Transverse colon (tissue), 3 donors: ENCODE results near the gene GMFB.

Experiments used
- EP300 ChIP-seq: sonication (generic); formaldehyde crosslinking; IDR thresholded peaks from one replicate; pipeline ENCODE4 v1.6.1; 2017; ENCODE audit warnings: antibody characterized with exemption, low read depth
- POLR2A ChIP-seq: fragments of 450-650 bp; IDR thresholded peaks from one replicate; pipeline ENCODE4 v1.6.1; 2016; ENCODE audit warnings: antibody characterized with exemption, mild to moderate bottlenecking, moderate library complexity
- TF ChIP-seq, protein P1 (sequence below), 5 experiments: fragments of 200-600 bp in 3 of 5; fragments of 450-650 bp in 2 of 5; sonication (generic) in 3 of 5; IDR thresholded peaks; 1 replicate in 2 of 5; 2 replicates in 3 of 5; pipeline ENCODE4 v1.5.1; 2016 to 2017; ENCODE audit warnings: antibody characterized with exemption in 5 of 5, inconsistent platforms in 3 of 5, mild to moderate bottlenecking in 2 of 5, moderate library complexity in 1 of 5

DNA sequence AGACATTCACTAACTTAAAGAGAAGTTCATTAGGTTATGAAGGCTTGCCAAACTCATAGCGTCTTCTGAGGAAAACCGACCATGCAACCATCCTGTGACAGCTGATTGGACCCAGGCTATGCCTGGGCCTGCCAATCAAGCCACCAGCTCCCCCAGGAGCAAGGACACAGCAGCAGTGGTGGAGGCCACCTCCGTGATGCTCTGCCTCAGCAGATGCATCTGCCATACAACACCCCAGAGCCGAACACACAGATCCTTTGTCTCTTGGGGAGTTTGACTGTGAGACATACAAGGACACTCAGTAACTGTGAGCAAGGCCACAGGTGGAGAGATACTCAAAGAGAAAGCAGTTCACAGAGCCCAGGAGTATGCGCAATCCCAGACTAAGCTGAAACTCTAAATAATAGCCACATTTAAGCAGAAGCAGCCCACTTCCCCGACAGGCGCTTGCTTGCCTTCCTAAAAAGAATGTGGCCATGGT lies 37.6 kb downstream of the GMFB start:
- TF ChIP-seq, protein P1, sequence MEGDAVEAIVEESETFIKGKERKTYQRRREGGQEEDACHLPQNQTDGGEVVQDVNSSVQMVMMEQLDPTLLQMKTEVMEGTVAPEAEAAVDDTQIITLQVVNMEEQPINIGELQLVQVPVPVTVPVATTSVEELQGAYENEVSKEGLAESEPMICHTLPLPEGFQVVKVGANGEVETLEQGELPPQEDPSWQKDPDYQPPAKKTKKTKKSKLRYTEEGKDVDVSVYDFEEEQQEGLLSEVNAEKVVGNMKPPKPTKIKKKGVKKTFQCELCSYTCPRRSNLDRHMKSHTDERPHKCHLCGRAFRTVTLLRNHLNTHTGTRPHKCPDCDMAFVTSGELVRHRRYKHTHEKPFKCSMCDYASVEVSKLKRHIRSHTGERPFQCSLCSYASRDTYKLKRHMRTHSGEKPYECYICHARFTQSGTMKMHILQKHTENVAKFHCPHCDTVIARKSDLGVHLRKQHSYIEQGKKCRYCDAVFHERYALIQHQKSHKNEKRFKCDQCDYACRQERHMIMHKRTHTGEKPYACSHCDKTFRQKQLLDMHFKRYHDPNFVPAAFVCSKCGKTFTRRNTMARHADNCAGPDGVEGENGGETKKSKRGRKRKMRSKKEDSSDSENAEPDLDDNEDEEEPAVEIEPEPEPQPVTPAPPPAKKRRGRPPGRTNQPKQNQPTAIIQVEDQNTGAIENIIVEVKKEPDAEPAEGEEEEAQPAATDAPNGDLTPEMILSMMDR (IDR thresholded peaks at IDR 0.05), result no peak
- TF ChIP-seq POLR2A (no peak), EP300 (no peak)
